NCI-H187 treated with DMSO at 0.1 percent for 48 hours (cell line): Measurements from ENCODE around the gene IL13.

ENCODE experiments used
- DNase-seq: peaks from one replicate; lab custom pipeline; 2025; lab: John Stamatoyannopoulos, UW

Gene IL13

DNA sequence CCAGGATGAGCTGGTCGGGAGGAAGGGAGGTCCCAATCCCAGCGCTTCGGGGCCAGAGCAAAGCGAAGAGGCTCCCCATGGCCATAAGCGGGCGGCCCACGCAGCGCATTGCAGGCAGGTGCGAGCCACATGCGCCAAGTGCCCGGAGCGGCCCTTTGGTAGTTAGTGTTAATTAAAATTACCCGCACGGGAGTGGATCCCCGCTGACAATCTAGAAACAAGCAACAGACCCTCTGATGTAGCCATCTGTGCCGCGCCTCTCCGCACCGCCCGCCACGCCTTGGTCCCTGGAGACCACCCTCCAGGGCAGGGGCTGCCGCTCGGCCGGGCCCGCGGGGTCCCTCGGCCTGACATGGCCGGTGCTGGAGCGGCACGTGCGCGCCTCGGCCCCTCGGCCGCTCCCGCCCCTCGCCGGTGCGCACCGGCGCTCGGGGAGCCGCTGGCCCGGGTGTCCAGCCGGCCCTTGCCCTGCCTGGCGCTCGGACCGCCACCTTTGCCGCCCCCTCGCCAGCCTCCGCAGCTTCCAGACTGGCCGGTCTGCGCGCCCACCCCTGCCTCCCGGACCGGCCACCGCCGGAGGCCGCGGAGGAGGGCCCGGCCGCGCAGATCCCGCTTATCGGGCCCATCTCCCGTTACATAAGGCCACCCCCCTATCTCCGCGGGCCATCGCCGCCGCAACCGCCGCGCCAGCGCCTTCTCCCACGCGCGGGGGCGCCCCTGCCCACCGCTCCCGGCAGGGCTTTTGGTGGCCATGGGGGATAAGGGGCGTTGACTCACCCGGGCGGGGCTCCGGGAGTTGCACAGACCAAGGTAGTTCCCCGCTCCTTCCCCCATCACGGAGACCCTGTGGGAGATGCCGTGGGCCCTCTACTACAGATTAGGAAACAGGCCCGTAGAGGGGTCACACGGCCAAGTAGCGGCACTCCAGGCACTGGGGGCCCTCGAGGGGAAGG, 1.9 kb upstream of the IL13 start:
- no peak for DNase-seq

DNA sequence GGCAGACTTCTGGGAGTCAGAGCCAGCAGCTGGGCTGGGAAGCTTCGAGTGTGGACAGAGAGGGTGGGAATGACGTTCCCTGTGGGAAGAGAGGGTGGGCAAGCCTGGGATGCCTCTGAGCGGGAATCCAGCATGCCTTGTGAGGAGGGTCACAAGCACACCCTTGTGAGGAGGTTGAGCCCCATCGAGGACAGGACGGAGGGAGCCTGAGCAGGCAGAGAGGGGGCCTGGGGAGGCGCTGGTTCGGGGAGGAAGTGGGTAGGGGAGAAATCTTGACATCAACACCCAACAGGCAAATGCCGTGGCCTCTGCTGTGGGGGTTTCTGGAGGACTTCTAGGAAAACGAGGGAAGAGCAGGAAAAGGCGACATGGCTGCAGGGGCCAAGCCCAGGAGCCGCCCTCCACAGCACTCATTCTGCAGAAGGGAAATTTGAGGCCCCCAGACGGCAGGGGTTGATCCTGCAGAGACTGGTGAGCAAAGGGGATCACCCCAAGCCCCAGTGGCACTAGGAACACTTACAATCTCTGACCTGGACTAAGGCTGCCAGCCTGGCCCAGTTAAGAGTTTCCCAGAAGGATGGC, 1.1 kb upstream of the IL13 start:
- no peak for DNase-seq

DNA sequence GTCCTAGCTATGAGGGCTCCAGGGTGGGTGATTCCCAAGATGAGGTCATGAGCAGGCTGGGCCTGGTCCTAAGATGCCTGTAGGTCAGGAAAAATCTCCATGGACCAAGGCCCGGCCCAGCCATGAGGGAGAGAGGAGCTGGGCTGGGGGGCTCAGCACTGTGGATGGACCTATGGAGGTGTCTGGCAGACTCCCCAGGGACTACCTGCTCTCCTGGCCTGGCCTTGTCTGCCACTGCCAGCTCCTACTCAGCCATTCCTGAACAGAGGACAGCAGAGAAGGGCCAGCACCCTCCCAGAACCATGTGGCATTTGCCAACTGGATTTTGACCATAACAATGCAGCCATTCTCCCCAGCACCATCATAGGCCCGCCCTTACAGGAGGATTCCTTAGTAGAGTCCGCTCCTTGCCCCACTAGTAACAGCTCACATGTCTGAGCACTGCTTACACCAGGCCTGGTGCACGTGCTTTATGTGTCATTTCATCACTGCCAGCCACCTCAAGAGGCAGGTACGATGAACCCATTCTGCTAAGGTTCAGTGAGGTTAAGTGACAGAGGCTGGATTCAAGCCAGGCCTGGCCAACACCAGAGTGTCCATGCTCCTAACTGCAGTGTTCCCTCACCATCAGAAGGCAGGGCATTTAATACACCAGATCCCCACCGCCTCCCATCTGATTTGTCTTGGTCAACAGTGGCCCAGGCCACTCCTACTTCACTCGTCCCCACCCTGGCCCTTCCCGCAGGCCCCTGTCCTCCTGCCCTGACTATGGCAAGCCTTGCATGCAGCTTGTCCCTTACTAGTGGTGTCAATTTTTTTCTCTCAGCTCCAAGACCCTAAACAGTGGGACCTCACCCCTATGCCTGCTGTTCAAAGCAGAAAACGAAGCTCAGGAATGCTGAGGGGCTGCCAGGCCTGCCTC, 669 bp downstream of the IL13 start:
- DNase-seq, result no peak

DNA sequence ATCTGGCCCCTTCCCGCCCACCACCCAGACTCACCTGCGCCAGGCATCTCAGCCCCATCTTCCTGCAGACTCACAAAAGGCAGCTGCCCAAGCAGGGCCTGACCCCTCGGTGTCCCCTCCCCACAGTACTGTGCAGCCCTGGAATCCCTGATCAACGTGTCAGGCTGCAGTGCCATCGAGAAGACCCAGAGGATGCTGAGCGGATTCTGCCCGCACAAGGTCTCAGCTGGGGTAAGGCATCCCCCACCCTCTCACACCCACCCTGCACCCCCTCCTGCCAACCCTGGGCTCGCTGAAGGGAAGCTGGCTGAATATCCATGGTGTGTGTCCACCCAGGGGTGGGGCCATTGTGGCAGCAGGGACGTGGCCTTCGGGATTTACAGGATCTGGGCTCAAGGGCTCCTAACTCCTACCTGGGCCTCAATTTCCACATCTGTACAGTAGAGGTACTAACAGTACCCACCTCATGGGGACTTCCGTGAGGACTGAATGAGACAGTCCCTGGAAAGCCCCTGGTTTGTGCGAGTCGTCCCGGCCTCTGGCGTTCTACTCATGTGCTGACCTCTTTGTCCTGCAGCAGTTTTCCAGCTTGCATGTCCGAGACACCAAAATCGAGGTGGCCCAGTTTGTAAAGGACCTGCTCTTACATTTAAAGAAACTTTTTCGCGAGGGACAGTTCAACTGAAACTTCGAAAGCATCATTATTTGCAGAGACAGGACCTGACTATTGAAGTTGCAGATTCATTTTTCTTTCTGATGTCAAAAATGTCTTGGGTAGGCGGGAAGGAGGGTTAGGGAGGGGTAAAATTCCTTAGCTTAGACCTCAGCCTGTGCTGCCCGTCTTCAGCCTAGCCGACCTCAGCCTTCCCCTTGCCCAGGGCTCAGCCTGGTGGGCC, 1.9 kb downstream of the IL13 start:
- DNase-seq, result no peak

DNA sequence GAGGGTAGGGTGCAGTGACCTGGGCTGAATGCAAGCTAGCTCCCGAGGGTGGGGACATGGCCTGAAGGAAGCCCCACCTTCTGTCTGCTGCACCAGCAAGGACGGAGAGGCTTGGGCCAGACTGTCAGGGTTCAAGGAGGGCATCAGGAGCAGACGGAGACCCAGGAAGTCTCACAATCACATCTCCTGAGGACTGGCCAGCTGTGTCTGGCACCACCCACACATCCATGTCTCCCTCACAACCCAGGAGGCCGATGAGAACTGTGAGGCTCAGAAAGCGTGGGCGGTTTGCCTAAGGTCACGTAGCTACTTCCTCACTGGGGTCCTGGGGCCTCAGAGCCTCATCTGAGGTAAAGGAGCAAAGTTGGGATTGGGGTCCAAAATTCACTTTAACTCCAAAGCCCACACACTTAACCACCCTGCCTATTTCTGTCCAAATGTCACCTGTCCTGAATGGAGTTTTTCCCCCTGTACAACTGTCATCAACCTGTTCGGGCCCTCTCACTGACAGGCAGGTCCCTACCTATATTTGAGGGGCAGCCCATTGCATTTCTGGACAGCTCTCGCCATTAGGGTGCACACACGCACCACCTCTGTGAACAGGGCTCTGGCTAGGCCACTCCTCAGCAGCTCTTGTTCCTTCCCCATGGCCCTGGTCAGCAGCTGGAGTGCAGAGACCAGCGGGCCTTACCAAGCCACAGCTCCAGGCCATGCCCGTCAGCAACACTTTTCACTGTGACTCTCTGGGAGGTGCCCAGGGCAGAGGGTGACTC, 3.4 kb downstream of the IL13 start:
- DNase-seq, result no peak

DNA sequence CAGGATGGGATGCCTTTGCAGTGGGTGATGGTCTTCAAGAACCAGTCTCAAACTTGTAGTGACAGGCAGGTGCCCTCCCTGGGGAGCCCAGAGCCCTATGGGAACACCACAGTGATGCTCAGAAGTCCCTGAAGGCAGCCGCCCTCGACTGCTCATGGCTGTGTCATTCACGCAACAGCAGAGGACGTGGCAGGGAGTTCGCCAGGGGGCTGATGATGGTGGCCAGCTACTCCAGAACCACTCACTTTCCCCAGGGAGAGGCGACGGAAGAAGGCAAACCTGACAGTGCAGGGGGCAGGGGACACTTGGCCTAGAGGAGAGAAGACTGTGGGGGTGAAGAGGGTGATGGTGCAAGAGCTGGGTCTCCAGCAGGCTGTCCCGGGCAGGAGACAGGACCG, 4.0 kb downstream of the IL13 start:
- no peak for DNase-seq

DNA sequence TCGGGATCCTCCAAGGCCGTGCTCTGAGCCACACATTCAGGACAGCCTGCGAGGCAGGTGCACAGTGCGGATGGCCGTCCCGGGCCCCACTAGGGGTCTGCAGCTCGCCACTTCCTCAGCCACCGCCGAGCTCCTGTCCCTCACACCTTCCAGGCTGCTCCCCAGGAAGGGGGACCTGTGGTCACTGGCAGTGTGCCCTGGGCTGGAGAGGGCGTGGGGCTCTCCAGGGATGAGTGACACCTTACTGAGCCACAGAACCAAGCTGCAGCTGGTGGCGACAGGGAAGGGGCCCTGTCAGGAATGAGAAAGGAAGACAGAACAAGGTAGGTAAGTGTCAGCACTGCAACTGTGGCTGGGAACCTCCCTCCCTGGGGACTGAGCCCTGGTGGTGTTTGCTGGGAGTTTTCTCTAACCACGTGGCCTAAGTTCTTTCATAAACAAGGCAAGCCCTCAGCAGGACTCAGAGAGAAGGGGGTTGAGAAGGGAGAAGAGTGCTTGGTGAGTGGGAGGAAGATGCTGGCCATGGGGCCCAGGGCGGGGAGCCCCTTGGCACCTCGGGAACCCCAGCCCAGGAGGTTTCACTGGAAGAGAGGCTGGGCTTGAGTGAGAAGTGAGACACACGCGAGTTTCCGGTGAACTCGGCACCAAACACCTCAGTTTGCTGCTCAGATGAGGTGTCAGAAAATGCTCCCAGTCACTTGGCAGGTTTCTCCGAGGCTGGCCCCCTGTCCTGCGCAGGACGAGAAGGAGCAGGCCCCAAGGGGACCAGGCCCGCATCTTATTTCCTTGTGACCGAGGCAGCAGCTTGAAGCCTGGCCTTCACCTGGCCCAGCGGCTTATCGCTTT, 5.2 kb downstream of the IL13 start:
- DNase-seq, result no peak

DNA sequence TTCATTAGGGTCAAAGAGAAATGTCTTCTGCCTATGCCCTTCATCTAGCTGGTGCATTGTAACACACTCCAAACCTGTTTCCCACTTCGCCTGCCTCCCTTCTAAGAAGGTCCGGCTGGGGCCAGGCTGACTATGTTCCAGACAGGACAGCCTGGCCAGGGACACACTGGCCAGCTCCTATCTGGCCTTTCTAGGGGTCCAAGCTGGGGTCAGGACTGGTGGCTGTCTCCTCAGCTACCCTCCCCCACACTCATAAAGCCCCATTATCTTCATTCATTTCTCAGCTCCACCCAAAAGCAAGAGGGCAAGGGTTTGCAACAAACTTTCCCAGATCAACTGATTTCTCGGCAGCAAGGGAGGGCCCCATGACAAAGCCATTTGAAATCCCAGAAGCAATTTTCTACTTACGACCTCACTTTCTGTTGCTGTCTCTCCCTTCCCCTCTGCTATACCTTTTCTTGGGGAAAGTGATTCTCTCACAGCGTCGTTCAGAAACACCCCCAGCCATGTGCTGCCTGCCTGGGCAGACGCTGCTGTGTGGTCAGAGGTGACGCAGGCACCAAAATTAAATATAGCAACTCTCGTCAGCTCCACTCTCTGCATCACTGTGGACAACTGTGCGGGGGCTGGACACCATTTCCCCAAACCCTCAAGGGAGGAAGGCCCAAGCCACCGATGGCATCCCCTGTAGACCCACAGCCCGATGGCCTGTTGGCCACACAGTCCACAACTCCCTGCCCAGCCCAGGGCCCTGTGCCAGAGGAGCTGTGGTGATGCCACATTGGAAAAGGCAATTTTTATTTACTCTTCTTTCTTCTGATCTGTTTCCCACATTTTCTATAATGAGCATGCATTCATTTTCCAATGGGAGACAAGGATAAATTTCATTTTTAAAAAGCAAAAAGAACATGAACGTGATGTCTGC, 6.1 kb downstream of the IL13 start:
- DNase-seq, result no peak

DNA sequence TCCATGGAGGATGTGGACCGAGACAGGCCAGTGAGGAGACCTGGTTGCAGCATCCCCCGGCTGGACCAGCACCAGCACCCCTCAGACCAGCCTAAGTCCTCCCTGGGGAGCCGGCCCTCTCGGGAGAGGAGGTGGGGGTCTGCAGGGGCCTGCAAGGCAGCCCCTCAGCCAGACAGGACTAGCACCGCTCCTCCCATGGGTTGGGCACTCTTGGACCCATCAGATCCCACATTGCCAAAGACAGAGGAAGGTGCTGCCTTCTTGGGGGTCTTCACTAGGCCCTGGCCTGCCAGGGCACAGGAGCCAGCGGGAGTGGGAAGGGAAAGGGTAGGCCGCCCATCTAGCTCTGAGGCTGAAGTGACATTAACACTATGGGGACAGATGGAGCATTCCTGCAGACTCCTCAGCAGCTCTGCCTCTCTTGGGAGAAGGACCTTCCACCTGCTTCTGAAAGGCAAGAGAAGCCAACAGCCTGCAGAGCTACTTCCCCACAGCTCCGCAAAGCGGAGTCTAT, 6.8 kb downstream of the IL13 start:
- no peak for DNase-seq

DNA sequence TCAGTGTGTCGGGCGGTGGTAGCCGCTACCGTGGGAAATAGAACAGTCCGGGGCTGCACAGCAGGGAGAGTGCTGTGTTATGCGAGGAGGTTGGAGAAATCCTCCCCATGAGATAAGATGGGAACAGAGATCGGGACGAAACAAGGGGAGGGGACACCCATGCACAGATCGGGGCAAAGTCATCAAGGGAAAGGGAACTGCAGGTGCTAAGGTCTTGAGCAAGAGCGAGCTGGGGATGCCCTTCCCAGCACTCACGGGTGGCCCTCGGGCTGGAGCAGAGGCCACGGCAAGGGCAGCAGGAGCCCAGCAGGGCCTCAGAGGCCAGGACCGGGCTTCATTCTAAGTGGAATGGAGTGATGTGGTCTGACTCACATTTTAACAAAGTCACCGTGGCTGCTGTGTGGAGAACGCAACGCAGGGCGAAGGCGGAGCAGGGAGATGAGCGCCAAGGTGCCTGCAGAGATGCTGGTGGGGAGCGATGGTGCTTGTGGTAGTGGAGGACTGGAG, 7.7 kb downstream of the IL13 start:
- no peak for DNase-seq

DNA sequence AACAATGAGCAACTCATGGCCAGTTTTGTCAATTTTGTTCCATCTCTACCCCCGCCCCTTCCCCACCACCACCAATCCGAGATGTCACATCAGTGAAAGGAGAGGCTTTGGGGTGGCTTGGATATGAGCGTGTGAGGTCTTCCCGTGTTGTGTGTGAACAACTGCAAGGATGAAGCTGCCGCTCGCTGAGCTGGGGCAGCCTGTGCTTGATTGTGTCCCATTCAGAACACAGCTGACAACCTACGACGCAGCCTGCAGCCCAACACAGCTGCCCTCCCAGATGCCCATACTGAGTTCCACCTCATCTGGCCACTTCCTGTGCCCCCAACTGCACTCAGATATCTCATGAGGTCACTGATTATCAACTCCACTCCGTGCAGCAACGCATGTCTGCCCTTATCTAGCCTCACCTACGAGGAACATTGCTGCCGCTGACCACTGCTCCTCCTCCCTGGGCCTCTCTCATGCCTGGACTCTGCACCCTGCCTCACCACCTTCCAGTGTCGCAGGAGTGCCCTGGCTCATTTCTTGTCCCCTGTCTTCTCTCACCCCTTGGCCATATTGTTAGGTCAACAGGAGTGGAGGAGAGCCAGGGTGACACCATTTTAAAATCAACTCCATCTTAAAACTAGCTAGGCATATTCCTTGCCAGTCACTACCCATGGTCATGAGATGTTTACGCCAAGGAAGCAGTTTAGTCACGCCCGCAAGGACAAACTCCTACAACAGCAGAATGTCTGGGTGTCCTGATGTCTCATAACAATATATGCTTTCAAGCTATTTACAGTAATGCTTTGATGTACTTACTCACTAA, 8.5 kb downstream of the IL13 start:
- no peak for DNase-seq

DNA sequence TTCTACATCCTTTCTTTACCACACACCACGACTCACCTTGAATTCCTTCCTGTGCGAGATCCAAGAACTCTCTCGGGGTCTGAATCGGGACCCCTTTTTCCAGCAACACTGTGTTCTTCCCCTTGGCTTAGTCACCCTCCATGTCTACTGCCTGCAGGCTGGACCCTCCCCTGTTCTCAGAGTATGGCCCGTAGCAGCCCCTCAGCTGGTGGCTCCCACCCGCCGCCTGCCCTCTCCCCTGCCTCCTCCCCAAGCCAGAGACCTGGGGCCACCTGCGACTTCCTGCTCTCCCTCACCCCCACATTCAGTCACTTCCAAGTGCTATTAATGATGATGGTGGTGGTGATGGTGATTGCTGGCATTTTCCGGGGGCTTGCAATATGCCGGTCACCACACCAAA, 9.3 kb downstream of the IL13 start:
- DNase-seq, result no peak

DNA sequence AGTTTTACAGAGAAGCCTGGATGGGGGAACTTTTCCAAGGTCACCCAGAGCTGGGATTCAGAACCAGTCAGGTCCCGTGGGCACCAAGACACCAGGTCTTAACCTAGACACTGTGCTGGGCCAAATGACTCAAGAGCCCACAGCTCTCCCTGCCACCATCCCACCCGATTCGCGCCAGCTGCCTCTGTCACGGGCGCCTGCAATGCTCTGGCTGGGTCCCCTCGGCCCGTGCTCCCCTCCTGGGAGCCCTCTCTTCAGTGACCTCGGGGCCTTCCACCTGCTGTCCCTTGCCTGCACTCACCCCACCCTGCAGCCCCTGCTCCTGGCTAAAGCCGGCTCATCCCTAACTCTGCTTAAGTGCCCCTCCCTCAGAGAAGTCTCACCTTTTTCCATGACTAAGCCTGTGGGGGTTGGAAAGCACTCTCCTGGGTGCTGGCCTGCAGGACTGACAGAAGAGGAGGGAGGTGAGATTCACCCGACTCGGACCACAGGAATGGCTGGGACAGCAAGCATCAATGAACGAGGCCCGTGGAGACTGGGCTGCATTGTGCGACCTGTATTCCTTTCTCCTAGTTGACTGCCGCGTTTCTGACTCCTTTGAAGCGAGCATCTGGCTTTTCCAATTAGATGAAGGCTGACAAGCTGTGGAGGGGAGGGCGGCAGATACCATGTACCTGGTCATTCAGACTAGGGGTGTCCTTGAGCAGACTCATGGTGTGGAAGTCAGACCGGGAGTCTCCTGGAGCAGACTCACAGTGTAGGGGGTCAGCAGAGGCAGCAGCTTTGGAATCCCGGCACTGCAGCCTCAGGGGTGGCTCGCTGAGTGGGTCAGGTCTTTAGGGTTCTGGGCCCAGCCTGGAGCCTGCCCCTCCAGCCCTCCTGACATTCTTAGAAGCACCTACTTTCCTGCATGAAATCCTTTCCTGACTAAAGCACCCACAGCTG, 10.1 kb downstream of the IL13 start:
- no peak for DNase-seq

DNA sequence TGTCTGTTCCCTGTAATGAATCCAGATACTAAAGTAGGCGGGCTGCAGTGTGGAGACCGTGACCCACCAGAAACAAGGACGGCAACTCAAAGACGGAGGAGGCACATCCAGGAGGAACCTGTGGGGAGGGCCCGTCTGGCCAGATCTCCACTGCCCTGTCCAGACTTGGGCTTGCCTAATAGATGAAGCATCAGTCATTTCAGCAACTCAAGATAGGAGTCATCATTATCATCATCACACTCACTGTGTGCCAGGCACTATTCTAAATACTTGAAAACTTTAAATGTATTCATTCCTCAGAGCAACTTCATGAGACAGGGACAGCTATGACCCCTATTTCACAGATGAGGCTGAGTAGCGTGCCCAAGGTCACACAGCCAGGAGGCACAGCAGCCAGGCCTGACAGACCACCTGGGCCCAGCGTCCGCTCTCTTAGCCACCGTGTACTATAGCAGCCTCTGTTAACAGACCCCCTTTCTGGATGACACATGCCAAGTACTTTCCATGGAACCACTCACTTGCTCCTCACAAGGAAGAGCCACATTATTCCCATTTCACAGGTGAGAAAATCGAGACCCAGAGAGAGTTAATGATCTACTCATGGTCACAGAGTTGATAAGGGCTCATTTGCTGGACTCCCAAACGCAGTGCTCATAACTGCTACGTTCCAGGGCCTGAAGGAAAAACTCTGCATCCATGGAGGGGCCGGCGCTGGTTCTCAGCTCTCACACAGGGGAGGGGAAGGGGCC, 10.9 kb downstream of the IL13 start:
- no peak for DNase-seq

DNA sequence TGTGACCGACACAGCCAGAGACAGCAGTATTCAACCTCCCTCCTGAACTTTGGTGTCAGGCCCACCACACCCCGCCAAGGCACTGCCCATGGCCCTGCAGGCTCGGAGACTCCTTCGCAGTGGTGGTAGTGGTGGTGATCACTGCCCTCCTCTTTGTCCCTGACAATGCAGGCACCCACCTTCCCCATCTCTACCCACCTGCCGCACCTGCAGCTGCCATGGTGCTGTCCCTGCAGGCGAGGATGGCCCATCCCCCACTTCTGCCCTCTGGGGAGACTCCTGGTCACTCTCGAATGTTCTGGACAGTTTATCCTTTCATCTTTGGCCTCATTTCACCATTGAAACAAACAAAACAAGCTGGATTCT, 11.5 kb downstream of the IL13 start:
- no peak for DNase-seq
